NB4 (cell line): ENCODE measurements around the gene ATP5PD.

ENCODE experiments used
- DNase-seq: peaks from one replicate; pipeline ENCODE4 v3.0.0; 2010; ENCODE audit warnings: low read depth
- H3K4me3 ChIP-seq: one replicate; pipeline ENCODE4 v1.5.1; 2011; ENCODE audit warnings: mild to moderate bottlenecking, low read depth, low read length, moderate library complexity
- CTCF ChIP-seq: IDR thresholded peaks from one replicate; pipeline ENCODE4 v1.5.1; 2012; ENCODE audit warnings: low read depth, low read length
- MAX ChIP-seq: IDR thresholded peaks from 2 replicates; pipeline ENCODE4 v1.6.1; 2011; ENCODE audit warnings: low read depth, low read length
- MYC ChIP-seq: IDR thresholded peaks from 2 replicates; pipeline ENCODE4 v1.6.1; 2011; ENCODE audit warnings: low read depth, low read length
- POLR2A ChIP-seq: IDR thresholded peaks from 2 replicates; pipeline ENCODE4 v1.6.1; 2011; ENCODE audit warnings: mild to moderate bottlenecking; ENCODE audit not compliant: insufficient read length; ENCODE audit errors: extremely low read depth

The ATP5PD gene

GRCh38 chr17:75090871-75091854 is 44.4 kb upstream of the ATP5PD start:
- no peak overlapping the region for H3K4me3 ChIP-seq
- DNase-seq, result no peak
- TF ChIP-seq MAX (no peak), CTCF (no peak), POLR2A (no peak), MYC (no peak)

GRCh38 chr17:75088465-75089417 is 42.0 kb upstream of the ATP5PD start:
- DNase-seq, result peak; percentile 51
- no peak for TF ChIP-seq POLR2A
- TF ChIP-seq MYC, result no peak
- no peak for TF ChIP-seq CTCF
- peak; percentile 40; the same call in 1 of the 2 replicates for TF ChIP-seq MAX
- H3K4me3 ChIP-seq, result peak overlapping the region; percentile 54

GRCh38 chr17:75087558-75088453 is 41.0 kb upstream of the ATP5PD start, which contains the start of gene SLC16A5:
SLC16A5 (plus strand) TSS chr17:75087954; CDS start chr17:75093637, 5,683 bp downstream.
- no peak for TF ChIP-seq POLR2A
- no peak for TF ChIP-seq CTCF
- TF ChIP-seq MYC, result no peak
- no peak for TF ChIP-seq MAX
- peak within 1 kb of the TSS; percentile 62 for H3K4me3 ChIP-seq
- peak; percentile 92 for DNase-seq

GRCh38 chr17:75087182-75087557 is 40.4 kb upstream of the ATP5PD start:
- DNase-seq, result no peak
- H3K4me3 ChIP-seq, result peak overlapping the region; percentile 62
- no peak for TF ChIP-seq MAX
- no peak for TF ChIP-seq MYC
- no peak for TF ChIP-seq CTCF
- TF ChIP-seq POLR2A, result no peak

GRCh38 chr17:75086496-75087181 is 39.9 kb upstream of the ATP5PD start:
- DNase-seq, result no peak
- H3K4me3 ChIP-seq, result no peak overlapping the region
- TF ChIP-seq CTCF (no peak), MYC (no peak), MAX (no peak), POLR2A (no peak)
